IPS-18c (cell line): ENCODE data around the gene ARHGAP10.

Source experiments
- H3K4me3 ChIP-seq: 2 replicates; pipeline ENCODE4 v1.7.0; 2013; ENCODE audit warnings: low read depth, mild to moderate bottlenecking, low read length, moderate library complexity; ENCODE audit not compliant: insufficient read depth
- H3K9me3 ChIP-seq: one replicate; pipeline ENCODE4 v1.6.1; 2013; ENCODE audit warnings: mild to moderate bottlenecking, low read length, moderate library complexity; ENCODE audit not compliant: control insufficient read depth, insufficient read depth

The ARHGAP10 gene, protein sequence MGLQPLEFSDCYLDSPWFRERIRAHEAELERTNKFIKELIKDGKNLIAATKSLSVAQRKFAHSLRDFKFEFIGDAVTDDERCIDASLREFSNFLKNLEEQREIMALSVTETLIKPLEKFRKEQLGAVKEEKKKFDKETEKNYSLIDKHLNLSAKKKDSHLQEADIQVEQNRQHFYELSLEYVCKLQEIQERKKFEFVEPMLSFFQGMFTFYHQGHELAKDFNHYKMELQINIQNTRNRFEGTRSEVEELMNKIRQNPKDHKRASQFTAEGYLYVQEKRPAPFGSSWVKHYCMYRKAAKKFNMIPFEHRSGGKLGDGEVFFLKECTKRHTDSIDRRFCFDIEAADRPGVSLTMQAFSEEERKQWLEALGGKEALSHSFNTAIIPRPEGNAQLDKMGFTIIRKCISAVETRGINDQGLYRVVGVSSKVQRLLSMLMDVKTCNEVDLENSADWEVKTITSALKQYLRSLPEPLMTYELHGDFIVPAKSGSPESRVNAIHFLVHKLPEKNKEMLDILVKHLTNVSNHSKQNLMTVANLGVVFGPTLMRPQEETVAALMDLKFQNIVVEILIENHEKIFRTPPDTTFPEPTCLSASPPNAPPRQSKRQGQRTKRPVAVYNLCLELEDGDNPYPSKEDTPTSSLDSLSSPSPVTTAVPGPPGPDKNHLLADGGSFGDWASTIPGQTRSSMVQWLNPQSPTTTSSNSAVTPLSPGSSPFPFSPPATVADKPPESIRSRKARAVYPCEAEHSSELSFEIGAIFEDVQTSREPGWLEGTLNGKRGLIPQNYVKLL

DNA sequence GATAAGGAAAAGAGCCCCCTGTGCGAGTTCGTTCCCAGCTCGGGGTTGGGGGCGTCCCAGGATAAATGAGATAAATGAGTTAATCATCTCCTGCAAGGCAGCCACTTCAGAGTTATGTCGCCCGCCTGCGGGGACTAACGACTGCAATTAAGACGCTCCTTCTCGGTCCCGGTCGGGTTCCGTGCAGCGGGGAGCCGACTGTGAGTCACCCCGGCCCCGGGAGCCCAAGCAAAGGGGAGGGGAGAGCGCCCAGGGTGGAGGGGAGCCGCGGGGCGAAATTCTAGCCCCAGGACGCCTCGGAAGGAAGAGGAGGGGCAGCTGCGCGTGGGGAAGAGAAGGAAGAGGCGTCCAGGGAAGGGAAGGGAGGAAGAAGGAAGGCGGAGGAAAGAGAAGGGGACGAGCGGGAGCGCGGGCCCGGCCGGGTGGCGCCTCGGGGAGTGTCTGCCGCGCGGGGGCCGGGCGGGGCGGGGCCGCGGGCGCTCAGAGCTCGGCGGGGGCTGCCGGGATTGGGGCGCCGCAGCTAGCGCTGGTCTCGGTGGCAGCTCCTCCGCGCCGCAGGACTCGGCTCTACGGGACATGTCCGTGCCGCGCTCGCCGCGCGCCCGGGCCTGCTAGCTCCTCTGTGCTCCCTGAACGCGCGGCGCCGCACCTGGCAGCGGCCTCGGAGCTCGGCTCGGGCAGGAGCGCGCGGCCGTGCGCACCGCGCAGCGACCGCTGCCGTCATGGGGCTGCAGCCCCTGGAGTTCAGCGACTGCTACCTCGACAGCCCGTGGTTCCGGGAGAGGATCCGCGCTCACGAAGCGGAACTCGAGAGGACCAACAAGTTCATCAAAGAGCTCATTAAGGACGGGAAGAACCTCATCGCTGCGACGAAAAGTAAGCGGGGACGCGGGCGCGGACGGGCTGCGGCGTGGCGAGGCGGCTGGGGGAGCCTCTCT, at the start of gene ARHGAP10:
ARHGAP10 (plus strand) TSS at position 509 of the 938 bp plus-strand sequence; CDS start at position 723, 214 bp downstream.
- peak within 1 kb of the TSS; percentile 72 for H3K4me3 ChIP-seq

DNA sequence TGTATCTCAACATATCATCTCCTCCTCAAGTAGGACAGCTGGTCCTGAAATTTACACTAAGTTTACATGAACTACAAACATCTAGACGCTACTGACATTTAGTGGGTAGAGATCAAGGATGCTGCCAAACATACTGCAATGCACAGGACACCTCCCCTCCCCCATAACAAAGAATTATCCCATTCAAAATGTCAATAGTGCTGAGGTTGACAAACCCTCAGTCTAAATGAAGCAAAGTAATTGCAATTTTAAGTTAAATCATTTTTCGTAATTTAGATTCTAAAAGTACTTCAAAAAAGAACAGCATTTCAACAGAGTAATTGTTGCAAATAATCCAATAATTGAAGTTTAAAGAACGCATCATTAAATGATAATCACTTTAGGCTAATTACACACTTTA, 49.1 kb upstream of the ARHGAP10 start:
- H3K9me3 ChIP-seq = no peaks in the 10 kb centered on the region
- 0 out of 2 replicates have a peak overlapping the region, but pooled peaks have one; percentile 73 for H3K4me3 ChIP-seq

More for the DNA sequence above, at the start of gene ARHGAP10:
- no peaks in the 10 kb centered on the region for H3K9me3 ChIP-seq

DNA sequence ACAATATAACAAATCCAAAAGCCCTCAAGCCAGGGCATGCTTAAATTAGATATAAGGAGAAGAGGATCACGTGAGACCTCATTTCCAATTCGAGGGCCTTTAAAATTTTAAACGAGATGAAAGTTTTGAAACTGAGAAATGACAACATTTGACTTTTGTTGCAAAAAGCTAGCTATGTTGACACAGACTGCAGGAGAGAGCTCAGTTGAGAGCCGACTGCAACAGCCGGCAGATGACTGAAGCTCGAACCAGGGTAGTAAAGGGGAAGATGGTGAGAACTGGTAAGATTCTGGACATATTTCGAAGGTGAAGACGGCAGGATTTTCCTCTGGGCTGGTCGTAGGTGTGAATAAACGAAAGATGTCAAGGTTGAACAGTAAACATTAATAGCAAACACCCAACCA, 48.7 kb upstream of the ARHGAP10 start:
- no peaks in the 10 kb centered on the region for H3K9me3 ChIP-seq
- peak overlapping the region; percentile 73 for H3K4me3 ChIP-seq

DNA sequence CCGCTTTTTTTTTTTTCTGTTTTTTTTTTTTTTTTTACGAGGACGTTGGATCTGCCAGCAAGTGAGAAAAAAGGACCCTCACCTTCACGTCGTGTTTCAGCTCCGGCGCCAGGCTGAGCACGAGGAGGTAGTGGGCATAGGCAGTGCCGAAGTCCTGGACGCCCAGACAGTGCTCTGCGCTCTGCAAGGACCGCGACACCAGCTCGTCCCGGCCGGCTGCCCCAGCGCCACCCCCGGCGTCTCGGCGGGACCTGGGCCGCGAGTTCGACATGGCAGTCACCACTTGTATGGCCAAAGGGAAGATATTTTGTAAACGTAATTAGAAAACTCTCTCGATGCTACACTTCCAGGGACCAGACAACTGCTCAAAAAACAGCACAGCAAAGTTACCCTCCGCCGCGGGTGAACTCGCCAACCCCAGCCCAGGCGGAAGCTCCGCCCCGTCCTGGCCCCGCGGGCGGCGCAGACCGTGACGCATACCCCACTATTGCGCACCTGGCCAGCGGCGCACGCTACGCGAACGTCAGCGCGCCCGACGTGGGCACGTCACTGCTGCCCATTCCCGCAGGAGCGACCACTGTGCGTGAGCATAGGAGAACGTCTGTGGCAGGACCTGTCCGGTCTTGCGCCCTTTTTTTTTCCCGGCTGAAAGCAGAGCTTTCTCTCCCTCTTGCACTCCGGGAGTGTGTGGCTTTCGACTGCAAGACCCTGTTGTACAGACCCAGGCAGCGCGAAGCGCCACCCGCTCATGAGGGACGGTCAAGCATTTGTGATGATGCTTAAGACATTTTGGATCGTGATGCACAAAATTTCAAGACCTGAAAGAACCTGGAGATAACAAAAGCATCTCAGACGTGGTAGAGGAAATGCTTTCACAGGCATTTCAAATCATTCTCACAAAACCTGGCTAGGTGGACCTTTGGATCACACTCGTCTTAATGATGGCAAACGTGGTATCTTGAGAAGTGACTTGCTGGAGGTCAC, 47.9 kb upstream of the ARHGAP10 start, which contains the start of gene PRMT9:
PRMT9 (minus strand) TSS at position 447 of the 984 bp plus-strand sequence; CDS start at position 271, 176 bp downstream.
- Histone ChIP-seq H3K9me3 (no peaks in the 10 kb centered on the region), H3K4me3 (peak within 1 kb of the TSS; percentile 73)

DNA sequence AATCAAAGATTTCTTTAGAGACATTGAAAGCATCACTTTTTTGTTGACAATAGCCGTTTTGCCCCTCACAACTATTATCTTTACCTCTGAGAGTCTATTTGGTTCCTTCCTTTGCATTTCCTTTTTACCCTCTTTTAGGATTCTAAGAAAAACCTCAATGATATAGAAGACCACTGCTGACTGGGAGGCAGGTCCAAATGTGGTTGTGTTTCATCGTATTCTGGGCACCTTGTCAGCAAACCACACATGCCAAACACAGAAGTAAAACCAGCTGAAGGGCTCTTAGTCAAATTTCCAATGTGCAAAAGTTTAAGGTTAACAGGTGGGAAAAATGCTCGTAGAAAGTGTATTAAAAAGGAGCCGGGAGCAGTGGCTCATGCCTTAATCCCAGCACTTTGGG, 42.8 kb upstream of the ARHGAP10 start:
- no peaks in the 10 kb centered on the region for H3K9me3 ChIP-seq

DNA sequence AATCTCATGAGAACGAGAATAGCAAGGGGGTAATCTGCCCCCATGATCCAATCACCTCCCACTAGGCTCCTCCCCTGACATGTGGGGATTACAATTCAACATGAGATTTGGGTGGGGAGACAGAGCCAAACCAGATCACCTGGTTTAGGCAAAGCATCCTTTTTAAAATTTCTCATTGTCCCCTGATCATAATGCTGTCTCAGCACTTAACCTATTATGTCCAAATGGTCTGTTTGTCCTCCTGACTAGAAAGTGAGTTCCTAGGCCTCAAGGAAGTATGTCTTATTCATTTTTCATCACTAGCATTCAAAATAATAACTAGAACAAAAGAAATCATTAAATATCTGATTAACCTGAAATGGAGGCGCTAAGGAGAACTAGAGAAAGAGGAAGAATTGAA, 40.1 kb upstream of the ARHGAP10 start:
- Histone ChIP-seq H3K4me3 (no peak overlapping the region), H3K9me3 (no peaks in the 10 kb centered on the region)

More for the DNA sequence above, 42.8 kb upstream of the ARHGAP10 start:
- no peak overlapping the region for H3K4me3 ChIP-seq

DNA sequence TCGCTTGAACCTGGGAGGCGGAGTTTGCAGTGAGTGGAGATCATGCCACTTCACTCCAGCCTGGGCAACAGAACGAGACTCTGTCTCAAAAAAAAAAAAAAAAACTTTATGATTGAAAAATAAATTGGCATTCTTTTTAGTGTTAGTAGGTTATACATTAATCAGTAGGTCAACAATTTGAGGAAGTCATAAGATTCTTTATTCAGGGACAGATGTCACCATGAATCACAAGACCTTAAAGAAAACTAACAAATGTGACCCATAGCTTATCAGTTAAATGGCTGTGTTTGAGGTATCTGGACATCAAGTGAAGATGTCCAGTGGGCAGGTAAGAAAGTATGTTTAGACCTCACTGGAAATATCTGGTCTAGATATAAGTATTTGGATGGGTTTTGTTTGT, 38.7 kb upstream of the ARHGAP10 start:
- no peaks in the 10 kb centered on the region for H3K9me3 ChIP-seq
- no peak overlapping the region for H3K4me3 ChIP-seq

DNA sequence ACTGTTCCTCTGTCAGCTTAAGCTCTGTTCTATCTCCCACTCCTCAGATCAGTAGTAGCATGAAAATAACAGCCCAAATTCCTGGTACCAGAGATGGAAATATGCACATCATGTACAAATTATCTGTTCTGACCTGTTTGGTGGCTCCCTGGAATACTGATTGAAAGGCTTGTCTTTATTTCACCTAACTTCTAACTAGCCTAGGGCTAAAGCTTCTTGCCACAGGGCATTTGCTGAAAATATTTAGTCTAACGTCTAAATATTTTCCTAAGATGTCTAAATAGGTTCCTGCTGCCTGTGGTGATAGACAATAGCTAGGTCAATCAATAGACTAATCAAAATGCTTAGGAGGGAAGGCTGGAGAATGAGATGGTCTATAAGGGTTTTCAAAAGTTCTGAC, 35.0 kb upstream of the ARHGAP10 start:
- Histone ChIP-seq H3K9me3 (no peaks in the 10 kb centered on the region), H3K4me3 (no peak overlapping the region)

DNA sequence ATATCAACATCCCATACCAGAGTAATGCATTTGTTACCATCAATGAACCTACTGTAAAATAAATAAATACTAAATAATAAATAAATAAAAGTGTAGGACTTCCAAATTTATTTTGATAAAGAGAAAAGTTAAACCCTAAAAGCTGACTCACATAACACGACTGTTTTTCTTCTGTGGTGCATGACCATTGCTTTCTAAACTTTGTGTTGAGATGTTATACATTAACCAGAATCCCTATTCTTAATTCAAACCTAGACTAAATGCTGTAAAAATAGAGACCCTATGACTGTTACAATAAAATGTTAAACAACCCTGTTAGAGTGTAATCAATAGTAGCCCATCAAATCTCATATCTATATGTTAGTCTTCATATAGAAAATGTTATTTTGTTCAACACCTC, 27.0 kb upstream of the ARHGAP10 start:
- Histone ChIP-seq H3K9me3 (no peaks in the 10 kb centered on the region), H3K4me3 (no peak overlapping the region)

DNA sequence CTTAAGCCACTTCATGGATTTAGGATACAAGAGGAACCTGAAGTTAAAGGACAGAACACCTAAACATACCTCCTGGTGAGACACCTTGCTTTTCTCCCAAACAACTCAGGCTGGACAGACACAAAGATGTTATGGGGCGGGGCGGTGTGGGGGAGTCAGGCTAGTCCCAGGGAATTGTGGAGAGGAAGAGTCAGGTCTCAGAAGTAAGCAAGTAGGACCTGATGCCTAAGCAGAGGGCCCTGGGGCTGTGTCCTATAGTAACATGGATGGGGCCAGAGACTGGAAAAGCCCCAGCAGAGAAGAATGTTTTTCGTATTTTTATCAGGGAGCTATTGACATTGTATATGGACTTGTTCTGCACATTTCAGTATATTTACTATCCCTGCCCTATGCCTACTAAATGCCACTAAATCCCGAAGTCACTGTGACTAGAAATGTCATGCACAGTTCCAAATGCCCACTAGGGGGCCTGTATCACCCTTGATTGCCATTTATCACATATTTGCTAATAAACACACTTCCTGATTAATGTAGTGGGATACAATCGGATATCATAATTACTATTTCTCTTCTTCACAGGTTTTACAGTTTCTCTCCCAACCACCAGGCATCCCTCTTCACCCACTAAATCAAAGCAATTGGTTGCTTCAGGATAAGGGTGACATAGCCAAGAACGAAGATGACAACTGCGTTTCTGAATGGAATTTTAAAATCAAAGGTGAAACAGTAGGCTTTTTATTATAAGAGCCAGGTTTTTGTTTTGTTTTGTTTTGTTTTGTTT, 23.8 kb upstream of the ARHGAP10 start:
- no peak overlapping the region for H3K4me3 ChIP-seq
- H3K9me3 ChIP-seq = no peaks in the 10 kb centered on the region

DNA sequence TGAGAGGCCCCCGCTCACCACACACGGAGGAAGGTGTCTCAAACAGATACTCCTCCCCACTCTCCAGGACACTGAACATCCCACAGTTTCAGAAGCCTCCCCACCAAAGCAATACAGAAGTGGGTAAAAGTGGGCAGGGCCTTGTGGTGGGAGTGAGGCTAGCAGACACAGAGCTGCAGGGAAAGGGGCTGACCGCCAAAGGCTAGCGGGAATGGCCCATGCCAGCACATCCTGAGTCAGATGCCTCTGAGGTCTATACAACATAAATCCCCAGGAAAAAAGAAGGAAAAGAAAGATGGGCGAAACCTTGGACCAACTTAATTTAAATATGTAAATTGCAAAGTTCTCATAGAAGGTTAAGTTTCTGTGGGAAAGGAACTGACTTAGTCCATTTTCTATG, 21.9 kb upstream of the ARHGAP10 start:
- Histone ChIP-seq H3K4me3 (no peak overlapping the region), H3K9me3 (no peaks in the 10 kb centered on the region)

DNA sequence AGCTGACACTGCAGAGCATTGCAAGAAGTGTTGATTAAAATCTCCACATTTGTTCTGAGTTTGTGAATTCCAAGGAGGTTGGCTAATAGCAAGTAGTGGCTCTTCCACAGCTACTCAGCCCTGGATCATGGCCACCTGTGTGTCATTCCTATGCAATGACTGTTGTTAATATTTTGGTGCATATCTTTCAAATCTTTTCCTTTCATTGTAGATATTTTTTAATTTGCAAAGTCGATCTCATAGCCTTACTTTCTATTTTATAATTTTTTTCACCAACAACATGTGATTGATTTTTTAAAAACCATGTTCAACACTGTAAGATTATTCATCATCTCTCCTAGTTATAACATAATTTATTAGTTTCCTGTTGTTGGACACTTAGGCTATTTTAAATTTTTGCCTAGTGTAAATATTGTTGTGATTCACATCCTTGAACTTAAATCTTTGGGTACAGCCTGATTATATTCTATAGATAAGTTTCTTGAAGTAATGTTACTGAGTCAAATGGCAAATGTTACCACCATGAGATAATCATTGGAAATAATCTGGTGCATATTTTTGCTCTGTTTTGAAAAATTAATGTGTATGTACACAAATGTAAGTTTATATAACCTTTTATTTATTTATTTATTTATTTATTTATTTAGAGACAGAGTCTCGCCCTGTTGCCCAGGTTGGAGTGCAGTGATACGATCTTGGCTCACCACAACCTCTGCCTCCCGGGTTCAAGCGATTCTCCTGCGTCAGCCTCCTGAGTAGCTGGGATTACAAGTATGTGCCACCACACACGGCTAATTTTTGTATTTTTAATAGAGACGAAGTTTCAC, 17.1 kb upstream of the ARHGAP10 start:
- Histone ChIP-seq H3K4me3 (no peak overlapping the region), H3K9me3 (no peaks in the 10 kb centered on the region)

DNA sequence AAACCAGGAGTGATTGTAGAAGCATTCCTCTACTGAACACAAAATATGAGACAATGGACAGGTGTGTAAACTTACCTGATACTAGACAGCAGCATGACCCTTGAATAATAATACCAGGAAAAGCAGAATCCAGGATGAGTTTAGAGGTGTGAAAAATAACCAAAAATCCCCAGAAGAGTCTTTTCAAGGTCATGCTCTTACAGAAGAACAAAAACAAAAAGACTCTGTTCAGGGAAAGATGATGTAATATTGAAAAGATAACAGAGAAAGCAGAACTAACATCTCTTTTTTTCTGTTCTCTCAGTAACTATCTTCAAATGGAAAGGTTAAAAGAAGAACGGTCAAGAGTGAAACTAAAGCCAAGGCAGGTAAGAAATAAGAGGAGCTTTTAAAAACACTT, 14.0 kb upstream of the ARHGAP10 start:
- Histone ChIP-seq H3K9me3 (no peaks in the 10 kb centered on the region), H3K4me3 (no peak overlapping the region)

DNA sequence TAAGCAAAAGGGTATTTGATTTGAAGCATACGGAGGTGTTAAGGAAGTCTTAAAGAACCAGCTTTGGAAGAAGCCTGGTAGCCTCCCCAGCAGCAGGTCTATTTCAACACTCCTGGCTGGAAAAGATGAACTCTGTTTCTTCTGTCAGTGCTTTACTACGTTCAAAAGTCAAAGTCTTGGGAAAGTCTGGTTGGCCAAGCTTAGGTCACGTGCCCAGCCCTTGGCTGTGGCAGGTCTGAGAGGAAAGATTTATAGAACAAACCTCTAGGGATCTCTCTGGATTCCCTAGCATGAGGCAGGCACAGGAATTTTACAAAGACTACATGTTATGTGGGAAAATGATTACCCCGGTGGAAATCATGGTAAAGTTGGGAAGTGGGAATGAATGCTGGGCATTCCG, 8.6 kb upstream of the ARHGAP10 start:
- Histone ChIP-seq H3K4me3 (no peak overlapping the region), H3K9me3 (no peaks in the 10 kb centered on the region)
